ENCODE data around the gene MYBPC2.
"Not testable (repeated sequence)": the region's sequence is repeated elsewhere in the genome, so short reads cannot be mapped to it uniquely, and the experiment has no call there.

MYBPC2 gene

DNA sequence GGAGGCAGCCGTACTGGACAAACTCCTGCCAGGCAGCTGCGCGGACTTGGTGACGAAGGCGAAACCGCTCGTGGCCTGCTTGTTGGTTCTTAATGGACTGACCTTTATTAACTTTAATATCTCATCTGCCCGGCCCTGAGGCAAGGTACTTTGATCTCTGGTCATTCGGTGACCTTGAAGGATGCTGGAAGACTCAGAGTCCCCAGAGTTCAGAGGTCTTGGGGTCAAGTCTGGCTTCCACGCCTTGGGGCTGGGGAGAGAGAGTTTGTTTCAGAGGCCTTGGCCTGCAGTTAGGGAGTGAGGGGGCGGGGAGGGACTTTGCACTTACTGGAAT lies 34.0 kb downstream of the MYBPC2 start:
- no peak for FAIRE-seq
- TF ChIP-seq, protein P1, sequence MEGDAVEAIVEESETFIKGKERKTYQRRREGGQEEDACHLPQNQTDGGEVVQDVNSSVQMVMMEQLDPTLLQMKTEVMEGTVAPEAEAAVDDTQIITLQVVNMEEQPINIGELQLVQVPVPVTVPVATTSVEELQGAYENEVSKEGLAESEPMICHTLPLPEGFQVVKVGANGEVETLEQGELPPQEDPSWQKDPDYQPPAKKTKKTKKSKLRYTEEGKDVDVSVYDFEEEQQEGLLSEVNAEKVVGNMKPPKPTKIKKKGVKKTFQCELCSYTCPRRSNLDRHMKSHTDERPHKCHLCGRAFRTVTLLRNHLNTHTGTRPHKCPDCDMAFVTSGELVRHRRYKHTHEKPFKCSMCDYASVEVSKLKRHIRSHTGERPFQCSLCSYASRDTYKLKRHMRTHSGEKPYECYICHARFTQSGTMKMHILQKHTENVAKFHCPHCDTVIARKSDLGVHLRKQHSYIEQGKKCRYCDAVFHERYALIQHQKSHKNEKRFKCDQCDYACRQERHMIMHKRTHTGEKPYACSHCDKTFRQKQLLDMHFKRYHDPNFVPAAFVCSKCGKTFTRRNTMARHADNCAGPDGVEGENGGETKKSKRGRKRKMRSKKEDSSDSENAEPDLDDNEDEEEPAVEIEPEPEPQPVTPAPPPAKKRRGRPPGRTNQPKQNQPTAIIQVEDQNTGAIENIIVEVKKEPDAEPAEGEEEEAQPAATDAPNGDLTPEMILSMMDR (IDR thresholded peaks at IDR 0.05; ENCODE audit: insufficient read depth, missing control alignments) = no peak
- no peak for DNase-seq (ENCODE audit: insufficient read length, low spot score)

DNA sequence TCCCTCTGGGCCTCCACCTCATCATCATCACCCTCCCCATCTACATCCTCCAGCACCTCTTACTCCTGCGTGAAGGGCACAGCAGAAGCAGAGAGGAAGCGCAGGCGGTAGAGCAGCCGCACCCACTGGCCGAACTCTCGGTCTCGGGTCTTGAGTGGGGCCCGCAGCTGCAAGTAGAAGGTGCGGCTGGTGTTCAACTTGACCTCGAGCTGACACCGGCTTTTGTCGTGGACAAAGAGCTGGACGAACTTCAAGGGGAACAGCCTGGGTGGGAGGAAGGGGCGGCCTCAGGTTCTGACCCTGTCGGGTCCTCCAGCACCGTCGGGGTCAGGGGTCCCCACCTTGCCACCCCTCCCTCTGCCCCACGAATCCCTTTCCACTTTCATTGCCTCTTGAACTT lies 34.9 kb downstream of the MYBPC2 start:
- no peak for FAIRE-seq
- TF ChIP-seq, protein P1 (IDR thresholded peaks at IDR 0.05; ENCODE audit: insufficient read depth, missing control alignments) = no peak
- no peak for DNase-seq (ENCODE audit: insufficient read length, low spot score)

DNA sequence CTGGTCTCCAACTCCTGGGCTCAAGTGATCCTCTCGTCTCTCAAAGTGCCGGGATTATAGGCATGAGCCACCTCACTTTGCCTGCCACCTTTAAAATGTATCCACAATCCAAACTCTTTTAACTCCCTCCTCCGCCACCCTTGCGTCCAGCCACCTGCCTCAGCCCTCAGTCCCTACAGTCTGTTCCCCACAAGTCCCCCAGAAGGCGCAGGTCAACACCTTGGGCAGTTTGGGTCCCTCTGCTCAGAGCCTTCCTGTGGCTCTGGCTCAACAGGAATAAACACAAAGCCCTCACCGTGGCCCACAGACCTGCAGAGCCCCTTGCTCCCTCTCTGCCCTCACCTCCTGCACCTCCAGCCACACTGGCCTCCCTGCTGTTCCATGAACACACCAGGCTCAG lies 36.1 kb downstream of the MYBPC2 start:
- FAIRE-seq (no peak), DNase-seq (ENCODE audit: insufficient read length, low spot score) (no peak)
- TF ChIP-seq, protein P1 (IDR thresholded peaks at IDR 0.05; ENCODE audit: insufficient read depth, missing control alignments) = no peak

DNA sequence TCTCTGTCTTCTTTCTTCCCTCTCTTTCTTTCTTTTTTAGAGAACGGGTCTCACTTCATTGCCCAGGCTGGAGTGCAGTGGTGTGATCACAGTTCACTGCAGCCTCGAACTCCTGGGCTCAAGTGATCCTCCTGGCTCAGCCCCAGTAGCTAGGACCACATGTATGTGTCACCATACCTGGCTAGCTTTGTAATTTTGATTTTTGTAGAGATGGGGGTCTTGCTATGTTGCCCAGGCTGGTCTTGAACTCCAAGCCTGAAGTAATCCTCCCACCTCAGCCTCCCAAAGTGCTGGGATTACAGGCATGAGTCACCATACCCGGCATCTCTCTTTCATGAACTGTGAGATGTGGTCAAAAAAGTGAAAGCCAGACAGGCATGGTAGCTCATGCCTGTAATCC lies 40.6 kb downstream of the MYBPC2 start:
- FAIRE-seq; DNase-seq (ENCODE audit: insufficient read length, low spot score): not testable (repeated sequence)

DNA sequence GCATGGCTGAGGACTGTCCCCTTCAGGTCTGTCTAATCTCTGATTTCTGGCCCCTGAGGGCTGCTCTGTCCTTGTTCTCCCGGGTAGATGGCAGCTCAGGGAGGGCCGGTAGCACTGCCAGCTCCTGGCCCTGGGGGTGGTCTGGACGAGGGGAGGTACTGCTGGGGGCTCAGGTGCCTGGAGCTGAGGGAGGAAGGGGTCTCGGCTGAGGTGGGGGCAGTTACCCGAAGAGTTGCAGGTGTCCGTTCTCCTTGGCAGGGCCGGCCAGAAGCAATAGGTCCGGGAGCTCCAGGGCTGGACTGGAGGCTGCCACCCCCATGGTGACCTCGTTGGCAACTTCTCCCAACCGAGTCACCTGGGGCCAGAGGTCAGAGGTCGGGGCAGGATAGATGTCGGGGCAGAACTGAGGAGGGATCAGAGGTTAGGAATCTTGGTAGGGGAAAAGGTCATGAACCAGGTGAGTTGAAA lies 42.4 kb downstream of the MYBPC2 start:
- FAIRE-seq = no peak
- TF ChIP-seq, protein P1 (IDR thresholded peaks at IDR 0.05; ENCODE audit: insufficient read depth, missing control alignments) = no peak

GRCh38 chr19:50475736-50476223 lies 43.1 kb downstream of the MYBPC2 start:
- FAIRE-seq = no peak

More for the DNA sequence above, 42.4 kb downstream of the MYBPC2 start:
- DNase-seq (ENCODE audit: insufficient read length, low spot score) = no peak

DNA sequence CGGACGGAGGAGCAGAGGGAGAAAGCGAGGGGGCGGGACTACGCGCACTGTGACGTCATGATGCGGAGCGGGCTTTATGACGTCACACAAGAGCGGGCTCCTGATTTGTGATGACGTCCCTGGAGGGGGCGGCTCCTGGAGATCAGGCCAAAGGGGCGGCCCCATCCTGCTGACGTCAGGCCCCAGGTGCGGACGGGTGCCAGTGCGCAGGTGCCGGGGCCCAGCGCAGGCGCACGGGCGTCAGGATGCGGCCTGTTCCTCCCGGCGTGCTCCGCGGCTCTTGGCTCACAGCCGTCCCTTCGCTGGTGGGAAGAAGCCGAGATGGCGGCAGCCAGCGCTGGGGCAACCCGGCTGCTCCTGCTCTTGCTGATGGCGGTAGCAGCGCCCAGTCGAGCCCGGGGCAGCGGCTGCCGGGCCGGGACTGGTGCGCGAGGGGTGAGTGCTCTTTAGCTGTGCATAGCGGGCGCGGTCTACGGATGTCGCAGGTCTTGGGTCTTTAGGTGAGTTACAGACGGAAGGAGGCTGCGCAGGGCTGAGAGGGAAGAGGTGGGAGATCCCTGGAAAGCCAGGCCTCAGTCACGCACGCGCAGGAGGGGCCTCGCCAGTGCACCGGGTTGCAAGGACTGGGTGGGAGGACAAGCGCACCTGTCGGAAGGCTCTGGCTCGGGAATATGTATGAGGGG lies 43.7 kb downstream of the MYBPC2 start, which contains the start of the genes EMC10 and GARIN5A:
TSS of gene EMC10 (plus strand) at position 284 of the 683 bp plus-strand sequence. CDS start at position 322, 38 bp downstream.
TSS of gene GARIN5A (minus strand) at position 625 of the 683 bp plus-strand sequence. CDS start at position 165, 460 bp downstream.
- FAIRE-seq (no peak), DNase-seq (ENCODE audit: insufficient read length, low spot score) (peak; percentile 58)
- TF ChIP-seq, protein P1 (IDR thresholded peaks at IDR 0.05; ENCODE audit: insufficient read depth, missing control alignments) = no peak

More at GRCh38 chr19:50475736-50476223, 43.1 kb downstream of the MYBPC2 start:
- TF ChIP-seq, protein P1 (IDR thresholded peaks at IDR 0.05; ENCODE audit: insufficient read depth, missing control alignments) = no peak
- no peak for DNase-seq (ENCODE audit: insufficient read length, low spot score)
